ENCODE data around the gene PRKCQ.

GRCh38 chr10:6565588-6565987, 14.5 kb downstream of the PRKCQ start:
- TF ChIP-seq POLR2A (IDR thresholded peaks at IDR 0.05): no peak
- no peak for TF ChIP-seq CTCF (IDR thresholded peaks at IDR 0.05)
- TF ChIP-seq POLR2AphosphoS5 (IDR thresholded peaks at IDR 0.05): no peak

All from breast epithelium (tissue), 3 donors.